Activated T-helper 2 cell treated with anti-CD3 and anti-CD28 coated beads, Interferon-gamma antibody, Interleukin-2, Interleukin-4, amounts not matched to agents 10 μg/mL and 5 μg/mL and 100 μg/mL, durations not matched to agents 14 hours and 24 hours and 36 hours (primary cell): ENCODE results near the gene NFKB1. TPM values are rescaled to one million over a fixed set of nuclear protein-coding genes. Genes with fewer than 3 reads are reported as not detected.

Source experiments
- total RNA-seq: library from RNA; stranded (reverse); gene quantifications from 2 replicates; pipeline ENCODE4 v1.2.3, GENCODE V29; 2022

NFKB1 gene
- total RNA-seq, 1 donor from 2014 or later, result 199 TPM

Other genes starting within 250 kb of the NFKB1 start
- gene SLC39A8, start 155.9 kb upstream of the NFKB1 start, total RNA-seq, result 136 TPM in 2 replicates